Measurements from ENCODE around the gene FAM168A. TPM values are rescaled to one million over a fixed set of nuclear protein-coding genes. Genes with fewer than 3 reads are reported as not detected.

Gene FAM168A
- polyA plus RNA-seq, 2 of the 4 experiments (the other 2 are of a cell fraction) = 15.3 to 19.2 TPM

GRCh38 chr11:73393479-73394415 is 204.2 kb downstream of the FAM168A start (continued):
- TF ChIP-seq FOXS1 (CRISPR knock-in tag; IDR thresholded peaks at IDR 0.05) (no peak), POLR2A (IDR thresholded peaks at IDR 0.05; ENCODE audit: low read length) (no peak), HES2 (IDR thresholded peaks at IDR 0.05) (no peak), JUNB (IDR thresholded peaks at IDR 0.05) (no peak), KDM1A (IDR thresholded peaks at IDR 0.05; ENCODE audit: low read depth) (no peak), HOXB13 (CRISPR knock-in tag; IDR thresholded peaks at IDR 0.05; ENCODE audit: low read depth) (no peak), RAD21 (conservative IDR thresholded peaks at IDR 0.05 in 1 of 2, IDR thresholded peaks at IDR 0.05 in 1 of 2) (peak; percentile 89 to 94)

- no peak overlapping the region for H3K27ac ChIP-seq
- H3K4me2 ChIP-seq = no peak overlapping the region
- FAIRE-seq (no peak), ATAC-seq (peak; percentile 1 to 3; a peak in 2 of 6 replicates), DNase-seq (ENCODE audit: low read depth in 1 of 2, low spot score in 1 of 2) (no peak)
- H3K4me1 ChIP-seq = peaks cover 28% of the 10 kb centered on the region
- H3K4me3 ChIP-seq = no peak overlapping the region
- ChIA-PET CTCF (interaction anchor here (0.8 to 24.4 kb wide), 34 partner anchors 10 to 269 kb away, joined by 3 to 667 read pairs (median 5); partner anchors contain the start of genes ARHGEF17, PLEKHB1 and RELT), POLR2A (interaction anchor here (0.5 to 1.8 kb wide), 3 partner anchors 42 to 93 kb away, joined by 3 to 20 read pairs (median 4); no protein-coding TSS in a partner anchor)
- TF ChIP-seq PBX3 (IDR thresholded peaks at IDR 0.05) (no peak), REST (IDR thresholded peaks at IDR 0.05) (no peak), HEYL (CRISPR knock-in tag; IDR thresholded peaks at IDR 0.05) (no peak), CBX8 (IDR thresholded peaks at IDR 0.05) (no peak), ESRRA (IDR thresholded peaks at IDR 0.05; ENCODE audit: borderline replicate concordance, low read length) (no peak), GATA3 (IDR thresholded peaks at IDR 0.05; ENCODE audit: borderline replicate concordance) (no peak), E2F6 (IDR thresholded peaks at IDR 0.05; ENCODE audit: borderline replicate concordance, low read depth) (no peak), ZC3H11A (IDR thresholded peaks at IDR 0.05) (no peak), HOXB5 (CRISPR knock-in tag; IDR thresholded peaks at IDR 0.05) (no peak), POLR2AphosphoS2 (conservative IDR thresholded peaks at IDR 0.05; ENCODE audit: low read length) (no peak), EP300 (IDR thresholded peaks at IDR 0.05) (no peak)
- no peaks in the 10 kb centered on the region for H3K9me3 ChIP-seq
- 74% methylated on average over 6 of the region's 7 CpGs for WGBS (ENCODE audit: missing lambda C conversion rate)
These were observed 204.9 kb downstream of the FAM168A start for GRCh38 chr11:73393011-73393380.

All from A549 (cell line).